MM.1S (cell line): Measurements from ENCODE around the gene OBSCN.

ENCODE experiments used
- DNase-seq: peaks from one replicate; pipeline ENCODE4 v3.0.0-alpha.2; 2015
- H2AFZ ChIP-seq: fragments of 300-600 bp; sonication (generic); 2 replicates; pipeline ENCODE4 v1.6.0; 2016; ENCODE audit warnings: antibody characterized with exemption, low read length
- H3F3A ChIP-seq: fragments of 300-600 bp; sonication (generic); 2 replicates; pipeline ENCODE4 v1.6.1; 2016; ENCODE audit warnings: mild to moderate bottlenecking, antibody characterized with exemption, low read length, moderate library complexity, mixed read lengths; ENCODE audit not compliant: insufficient read depth
- H3K27ac ChIP-seq: fragments of 300-600 bp; sonication (generic); 2 replicates; pipeline ENCODE4 v1.5.1; 2016; ENCODE audit warnings: mild to moderate bottlenecking, low read length
- H3K27me3 ChIP-seq: fragments of 300-600 bp; sonication (generic); replicated peaks from 2 replicates; pipeline ENCODE4 v1.6.0; 2016; ENCODE audit warnings: low read length; ENCODE audit not compliant: insufficient read depth
- H3K36me3 ChIP-seq: fragments of 300-600 bp; sonication (generic); replicated peaks from 2 replicates; pipeline ENCODE4 v1.6.1; 2016; ENCODE audit warnings: mild to moderate bottlenecking, low read length, mixed read lengths; ENCODE audit not compliant: insufficient read depth
- H3K4me1 ChIP-seq: fragments of 300-600 bp; sonication (generic); 2 replicates; pipeline ENCODE4 v1.6.1; 2016; ENCODE audit warnings: low read length, mixed read lengths
- H3K4me2 ChIP-seq: fragments of 300-600 bp; sonication (generic); 2 replicates; pipeline ENCODE4 v1.6.0; 2016; ENCODE audit warnings: low read depth, low read length
- H3K4me3 ChIP-seq: fragments of 300-600 bp; sonication (generic); 2 replicates; pipeline ENCODE4 v1.5.1; 2016; ENCODE audit warnings: low read length, mixed read lengths
- H3K79me2 ChIP-seq: fragments of 300-600 bp; sonication (generic); 2 replicates; pipeline ENCODE4 v1.6.1; 2016; ENCODE audit warnings: mixed run types, low read length, mixed read lengths
- H3K9ac ChIP-seq: fragments of 300-600 bp; sonication (generic); 2 replicates; pipeline ENCODE4 v1.6.1; 2016; ENCODE audit warnings: low read length, mixed read lengths
- H3K9me2 ChIP-seq: fragments of 300-600 bp; sonication (generic); replicated peaks from 2 replicates; pipeline ENCODE4 v1.6.1; 2016; ENCODE audit warnings: mild to moderate bottlenecking, low read length, mixed read lengths; ENCODE audit not compliant: insufficient read depth
- H3K9me3 ChIP-seq: fragments of 300-600 bp; sonication (generic); replicated peaks from 2 replicates; pipeline ENCODE4 v1.6.1; 2016; ENCODE audit warnings: mild to moderate bottlenecking, low read length, mixed read lengths; ENCODE audit not compliant: insufficient read depth
- H4K20me1 ChIP-seq: fragments of 300-600 bp; sonication (generic); 2 replicates; pipeline ENCODE4 v1.6.1; 2016; ENCODE audit warnings: mild to moderate bottlenecking, low read length, moderate library complexity, mixed read lengths; ENCODE audit not compliant: insufficient read depth
- EZH2 ChIP-seq: fragments of 300-600 bp; sonication (generic); optimal IDR thresholded peaks from 2 replicates; pipeline ENCODE3; 2017; ENCODE audit warnings: low read depth, mild to moderate bottlenecking, antibody characterized with exemption, low read length, mixed read lengths
- EZH2phosphoT487 ChIP-seq: fragments of 300-600 bp; sonication (generic); IDR thresholded peaks from 2 replicates; pipeline ENCODE4 v1.6.1; 2018; ENCODE audit warnings: antibody characterized with exemption, low read length
- TF ChIP-seq, protein P1 (sequence below): fragments of 300-600 bp; sonication (generic); IDR thresholded peaks from 2 replicates; pipeline ENCODE4 v1.5.1; 2016; ENCODE audit warnings: antibody characterized with exemption, low read length, mixed read lengths

The OBSCN gene

DNA sequence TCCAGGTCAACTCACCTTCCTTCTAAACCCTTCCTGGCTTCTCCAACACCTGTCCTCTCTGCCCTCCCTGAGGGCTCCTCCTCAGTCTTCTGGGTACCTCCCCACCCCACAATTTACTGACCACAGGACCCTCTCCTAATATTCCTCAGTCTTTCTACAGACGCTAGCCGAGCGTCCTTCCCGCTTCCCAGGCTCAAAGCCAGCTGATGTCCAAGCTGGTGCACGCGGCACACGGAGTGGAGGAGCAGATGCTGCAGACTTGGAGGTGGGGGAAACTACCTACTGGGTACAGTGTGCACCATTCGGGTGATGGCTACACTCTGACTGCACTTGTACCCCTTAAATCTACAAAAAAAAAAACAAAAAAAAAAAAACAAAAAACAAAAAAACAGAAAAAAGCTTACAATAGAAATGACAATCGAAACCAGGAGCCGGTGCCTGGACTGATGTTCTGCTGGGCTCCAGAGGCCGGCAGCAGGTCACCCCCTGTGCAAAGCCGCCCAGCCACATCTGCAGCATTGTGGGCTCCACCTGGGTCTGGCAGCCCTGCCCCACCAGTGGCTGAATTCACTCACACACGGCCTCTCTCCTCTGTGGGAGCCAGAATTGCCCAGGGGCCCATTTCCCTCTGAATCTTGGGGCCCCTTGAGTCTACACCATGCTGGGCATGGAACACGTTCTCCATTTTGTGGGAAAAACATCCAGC is 191.8 kb downstream of the OBSCN start:
- no peak overlapping the region for H2AFZ ChIP-seq
- H3K79me2 ChIP-seq = peaks cover 36% of the 10 kb centered on the region
- H3K4me2 ChIP-seq = no peak overlapping the region
- no peaks in the 10 kb centered on the region for H3K9me3 ChIP-seq
- H4K20me1 ChIP-seq = no peaks in the 10 kb centered on the region
- H3K4me3 ChIP-seq = no peak overlapping the region
- TF ChIP-seq EZH2 (no peak), EZH2phosphoT487 (no peak)
- TF ChIP-seq, protein P1, sequence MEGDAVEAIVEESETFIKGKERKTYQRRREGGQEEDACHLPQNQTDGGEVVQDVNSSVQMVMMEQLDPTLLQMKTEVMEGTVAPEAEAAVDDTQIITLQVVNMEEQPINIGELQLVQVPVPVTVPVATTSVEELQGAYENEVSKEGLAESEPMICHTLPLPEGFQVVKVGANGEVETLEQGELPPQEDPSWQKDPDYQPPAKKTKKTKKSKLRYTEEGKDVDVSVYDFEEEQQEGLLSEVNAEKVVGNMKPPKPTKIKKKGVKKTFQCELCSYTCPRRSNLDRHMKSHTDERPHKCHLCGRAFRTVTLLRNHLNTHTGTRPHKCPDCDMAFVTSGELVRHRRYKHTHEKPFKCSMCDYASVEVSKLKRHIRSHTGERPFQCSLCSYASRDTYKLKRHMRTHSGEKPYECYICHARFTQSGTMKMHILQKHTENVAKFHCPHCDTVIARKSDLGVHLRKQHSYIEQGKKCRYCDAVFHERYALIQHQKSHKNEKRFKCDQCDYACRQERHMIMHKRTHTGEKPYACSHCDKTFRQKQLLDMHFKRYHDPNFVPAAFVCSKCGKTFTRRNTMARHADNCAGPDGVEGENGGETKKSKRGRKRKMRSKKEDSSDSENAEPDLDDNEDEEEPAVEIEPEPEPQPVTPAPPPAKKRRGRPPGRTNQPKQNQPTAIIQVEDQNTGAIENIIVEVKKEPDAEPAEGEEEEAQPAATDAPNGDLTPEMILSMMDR = no peak
- H3K36me3 ChIP-seq = no peaks in the 10 kb centered on the region
- no peaks in the 10 kb centered on the region for H3K9me2 ChIP-seq
- no peaks in the 10 kb centered on the region for H3K27me3 ChIP-seq
- no peak overlapping the region for H3K9ac ChIP-seq
- no peak overlapping the region for H3K27ac ChIP-seq
- no peaks in the 10 kb centered on the region for H3F3A ChIP-seq
- no peak for DNase-seq
- 0 out of 2 replicates have a peak, but pooled peaks cover 3% of the 10 kb centered on the region for H3K4me1 ChIP-seq

DNA sequence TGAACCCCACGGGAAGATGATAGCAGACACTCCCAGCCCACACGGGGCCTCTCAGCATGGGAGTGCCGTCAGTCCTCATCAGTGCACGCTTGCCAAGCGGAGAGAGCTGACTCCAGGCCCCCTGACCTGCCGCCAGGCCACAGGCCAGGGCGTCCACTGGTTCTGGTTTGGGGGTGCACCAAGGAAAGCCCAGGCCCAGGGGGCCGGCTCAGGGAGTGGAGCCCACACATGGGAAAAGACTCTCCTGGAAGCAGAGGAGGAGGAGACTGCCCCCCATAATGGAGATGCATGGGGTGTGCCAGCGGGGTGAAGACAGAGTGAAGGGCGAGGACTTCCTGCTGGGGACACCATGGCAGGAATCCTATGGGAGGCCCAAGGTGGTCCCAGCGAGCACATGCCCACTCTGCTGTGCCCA is 192.4 kb downstream of the OBSCN start:
- Histone ChIP-seq H3K27ac (no peak overlapping the region), H2AFZ (no peak overlapping the region), H4K20me1 (no peaks in the 10 kb centered on the region), H3K79me2 (peaks cover 42% of the 10 kb centered on the region), H3F3A (no peaks in the 10 kb centered on the region), H3K4me1 (peaks cover 8% of the 10 kb centered on the region; the same call in 1 of the 2 replicates), H3K27me3 (no peaks in the 10 kb centered on the region), H3K4me3 (no peak overlapping the region), H3K9me3 (no peaks in the 10 kb centered on the region), H3K9me2 (no peaks in the 10 kb centered on the region), H3K9ac (no peak overlapping the region), H3K4me2 (no peak overlapping the region), H3K36me3 (no peaks in the 10 kb centered on the region)
- no peak for DNase-seq
- TF ChIP-seq EZH2phosphoT487 (no peak), EZH2 (no peak)
- TF ChIP-seq, protein P1 = no peak

DNA sequence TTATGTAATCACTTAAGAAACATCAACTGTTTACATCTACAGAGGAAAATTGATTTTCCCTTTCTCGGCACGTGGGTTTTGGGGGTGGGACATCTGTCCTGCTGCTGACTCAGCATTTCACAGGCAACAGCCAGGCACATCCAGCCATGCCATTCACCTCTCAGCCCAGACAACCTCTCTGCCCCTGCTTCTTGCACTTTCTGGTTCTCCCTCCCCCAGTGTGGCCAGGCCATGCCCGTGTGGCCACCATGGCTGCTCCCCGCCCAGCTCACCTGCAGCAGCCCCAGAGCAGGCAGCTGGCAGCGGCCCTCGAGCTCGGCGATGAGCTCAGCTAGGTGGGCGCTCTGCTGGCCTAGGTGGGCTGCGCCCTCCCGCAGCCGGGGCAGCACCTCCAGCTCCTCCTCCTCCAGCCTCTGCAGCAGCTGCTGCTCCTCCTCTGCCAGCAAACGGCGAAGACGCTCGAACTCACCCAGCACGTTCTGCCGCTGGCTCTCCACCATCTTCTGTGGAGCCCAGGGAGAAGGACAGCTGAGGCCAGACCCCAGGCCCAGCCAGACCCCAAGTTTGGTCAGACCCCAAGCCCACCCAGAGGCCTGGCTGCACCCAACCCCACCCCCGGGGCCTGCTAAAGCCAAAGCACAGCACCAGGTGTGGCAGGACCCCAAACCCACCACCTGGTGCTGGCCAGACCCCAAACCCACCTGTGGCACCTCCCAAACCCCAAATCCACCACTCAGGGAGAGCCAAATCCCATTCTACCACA is 193.0 kb downstream of the OBSCN start:
- Histone ChIP-seq H3K27me3 (no peaks in the 10 kb centered on the region), H3K79me2 (peaks cover 48% of the 10 kb centered on the region), H3K4me2 (no peak overlapping the region), H3F3A (no peaks in the 10 kb centered on the region), H3K4me3 (no peak overlapping the region), H3K36me3 (no peaks in the 10 kb centered on the region), H3K9me2 (no peaks in the 10 kb centered on the region), H3K9me3 (no peaks in the 10 kb centered on the region), H4K20me1 (no peaks in the 10 kb centered on the region), H3K9ac (no peak overlapping the region), H3K4me1 (peaks cover 10% of the 10 kb centered on the region; the same call in 1 of the 2 replicates), H3K27ac (no peak overlapping the region), H2AFZ (no peak overlapping the region)
- DNase-seq = no peak
- TF ChIP-seq, protein P1 = no peak
- TF ChIP-seq EZH2 (no peak), EZH2phosphoT487 (no peak)
